Activated T-cell treated with anti-CD3 and anti-CD28 coated beads for 4 hours (primary cell): ENCODE measurements around the gene SLC48A1.

Source experiments
- DNase-seq: peaks from one replicate; pipeline ENCODE4 v3.0.0-alpha.2; 2020

The SLC48A1 gene

DNA sequence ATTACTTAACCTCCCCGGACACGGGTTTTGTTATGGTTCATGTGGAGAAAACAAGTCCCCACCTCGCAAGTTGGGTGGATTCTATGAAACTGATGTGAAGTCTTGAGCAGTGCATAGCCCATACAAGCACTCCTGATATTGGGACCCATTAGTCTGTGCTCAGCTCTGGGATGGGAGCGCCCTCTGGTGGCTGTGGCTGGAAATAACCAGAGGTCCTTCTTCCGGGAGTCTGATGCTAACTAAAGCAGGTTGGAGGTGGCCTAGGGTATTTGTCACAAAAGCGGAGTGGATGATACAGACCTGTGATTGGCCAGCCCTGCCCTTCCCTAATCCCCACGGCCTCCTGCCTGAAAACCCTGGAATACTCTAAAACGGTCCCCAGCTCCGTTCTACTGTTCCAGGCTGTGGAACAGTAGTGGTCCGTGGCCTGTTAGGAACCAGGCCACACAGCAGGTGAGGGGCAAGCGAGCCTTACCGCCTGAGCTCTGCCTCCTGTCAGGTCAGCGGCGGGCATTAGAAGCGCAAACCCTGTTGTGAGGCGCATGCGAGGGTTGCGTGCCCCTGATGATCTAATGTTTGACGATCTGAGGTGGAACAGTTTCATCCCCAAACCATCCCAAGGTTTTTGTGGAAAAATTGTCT is 6.4 kb downstream of the SLC48A1 start:
- DNase-seq = peak; percentile 93

DNA sequence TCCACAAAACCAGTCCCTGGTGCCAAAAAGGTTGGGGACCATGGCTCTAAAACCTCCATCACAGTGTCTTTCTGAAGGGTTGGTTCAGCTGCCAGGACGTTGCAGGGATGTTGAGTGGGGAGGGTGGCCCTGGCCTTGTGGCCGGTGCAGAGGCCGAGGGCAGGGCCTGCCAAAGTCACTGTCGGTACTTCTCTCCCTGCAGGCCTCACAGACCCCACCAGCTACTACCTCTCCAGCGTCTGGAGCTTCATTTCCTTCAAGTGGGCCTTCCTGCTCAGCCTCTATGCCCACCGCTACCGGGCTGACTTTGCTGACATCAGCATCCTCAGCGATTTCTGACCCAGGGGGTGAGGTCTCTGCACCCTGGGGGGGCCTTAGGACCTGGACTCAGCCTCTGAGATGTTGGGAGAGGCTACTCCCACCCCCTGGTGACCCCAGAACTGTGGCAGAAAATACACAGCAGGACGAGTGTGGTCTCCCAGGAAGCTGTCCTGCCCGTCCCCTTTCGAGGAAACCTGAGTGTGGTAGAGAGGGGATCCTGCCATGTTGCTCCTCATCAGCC is 7.0 kb downstream of the SLC48A1 start:
- DNase-seq = no peak

DNA sequence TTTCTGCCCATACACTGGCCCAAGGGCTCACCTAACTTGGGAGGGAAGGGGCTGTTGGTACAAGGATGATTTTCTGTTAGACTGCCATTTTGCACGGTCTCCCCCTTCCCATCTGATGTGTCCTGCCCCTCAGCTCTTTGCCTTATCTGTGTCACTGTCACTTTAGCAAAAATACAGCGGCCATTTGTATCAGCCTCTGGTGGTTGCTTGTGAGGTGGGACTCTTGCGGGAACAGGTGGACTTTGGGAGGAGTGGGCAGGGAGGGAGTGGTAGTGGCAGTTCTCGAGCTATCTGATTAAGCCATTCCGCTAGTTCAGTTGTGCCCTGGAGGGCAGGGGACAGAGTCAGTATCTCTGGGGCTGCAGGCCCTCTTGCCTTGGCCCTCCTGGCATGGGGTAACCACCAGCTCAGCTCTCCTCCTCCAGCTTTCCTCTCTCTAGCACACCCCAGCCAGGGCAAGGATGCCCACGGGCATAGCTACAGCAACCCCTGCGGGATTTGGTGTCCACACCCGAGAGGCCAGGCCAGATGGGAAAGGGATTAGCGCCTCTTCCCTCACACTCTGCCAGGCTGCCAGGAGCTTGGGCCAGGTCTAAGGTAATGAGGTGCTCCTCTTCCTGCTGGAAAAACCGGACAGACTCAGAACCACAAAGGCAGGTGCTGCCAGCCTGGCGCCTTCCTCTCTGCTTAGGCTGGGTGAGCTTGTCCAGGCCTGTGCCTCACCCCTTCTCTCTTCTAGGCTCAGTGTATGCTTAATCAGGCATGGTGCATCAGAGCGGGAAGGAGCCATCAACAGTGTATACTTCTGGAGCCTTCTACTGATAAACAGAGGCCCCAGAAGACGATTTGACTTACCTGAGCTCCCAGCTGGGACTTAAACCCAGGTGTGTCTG is 8.7 kb downstream of the SLC48A1 start:
- no peak for DNase-seq

DNA sequence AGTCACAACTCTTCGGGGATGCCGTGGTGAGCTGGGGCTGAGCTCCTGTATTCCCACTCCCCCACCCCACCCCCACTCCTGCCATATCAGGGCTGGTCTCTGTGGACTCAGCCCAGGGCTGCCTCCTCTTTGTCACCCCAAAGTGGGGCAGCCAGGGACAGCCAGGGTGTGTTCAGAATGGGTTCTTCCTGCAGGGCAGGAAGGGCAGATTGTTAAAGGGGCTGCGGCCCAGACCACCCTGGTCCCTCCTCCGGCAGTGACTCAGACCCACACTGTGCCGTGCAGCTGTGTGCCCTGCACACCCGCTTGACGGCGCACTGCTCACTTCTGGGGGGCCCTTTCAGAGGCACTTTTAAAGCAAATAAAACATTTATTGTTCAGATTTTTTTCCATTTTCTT is 9.3 kb downstream of the SLC48A1 start:
- DNase-seq = no peak

DNA sequence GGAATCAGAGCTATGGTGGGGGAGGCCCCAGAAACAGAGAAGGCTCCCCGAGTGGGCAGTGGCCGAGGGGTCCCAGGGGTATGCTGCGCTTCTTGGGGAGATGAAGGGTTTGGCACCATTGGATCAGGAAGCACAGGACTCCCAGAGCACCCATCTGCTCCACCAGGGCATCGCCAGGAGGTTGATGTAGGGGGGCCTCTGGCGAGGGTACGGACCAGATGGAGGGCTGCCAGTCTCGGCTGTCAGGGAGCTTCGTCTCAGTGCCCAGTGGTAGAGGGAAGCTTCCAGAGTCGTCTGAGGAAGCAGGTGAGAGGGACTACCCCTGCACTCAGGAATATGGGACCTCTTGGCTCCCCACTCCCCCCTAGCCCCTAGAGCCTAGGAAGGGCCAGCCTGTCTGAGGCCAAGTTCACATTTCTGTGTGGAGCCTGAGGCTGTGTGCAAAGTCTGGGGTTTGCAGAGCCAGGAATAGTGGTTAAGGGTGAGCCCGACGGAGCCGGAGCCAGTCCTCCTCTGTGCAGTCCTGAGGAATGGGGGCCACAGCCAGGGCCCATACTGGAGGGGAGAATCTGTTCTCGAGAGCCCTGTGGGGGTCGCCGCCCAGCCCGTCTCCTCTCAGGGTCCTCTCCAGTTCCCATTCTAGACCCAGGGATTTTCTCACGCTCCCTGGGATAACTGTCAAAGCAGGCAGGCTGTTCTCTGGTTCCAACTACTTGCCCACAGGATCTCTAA is 10.2 kb downstream of the SLC48A1 start:
- no peak for DNase-seq

DNA sequence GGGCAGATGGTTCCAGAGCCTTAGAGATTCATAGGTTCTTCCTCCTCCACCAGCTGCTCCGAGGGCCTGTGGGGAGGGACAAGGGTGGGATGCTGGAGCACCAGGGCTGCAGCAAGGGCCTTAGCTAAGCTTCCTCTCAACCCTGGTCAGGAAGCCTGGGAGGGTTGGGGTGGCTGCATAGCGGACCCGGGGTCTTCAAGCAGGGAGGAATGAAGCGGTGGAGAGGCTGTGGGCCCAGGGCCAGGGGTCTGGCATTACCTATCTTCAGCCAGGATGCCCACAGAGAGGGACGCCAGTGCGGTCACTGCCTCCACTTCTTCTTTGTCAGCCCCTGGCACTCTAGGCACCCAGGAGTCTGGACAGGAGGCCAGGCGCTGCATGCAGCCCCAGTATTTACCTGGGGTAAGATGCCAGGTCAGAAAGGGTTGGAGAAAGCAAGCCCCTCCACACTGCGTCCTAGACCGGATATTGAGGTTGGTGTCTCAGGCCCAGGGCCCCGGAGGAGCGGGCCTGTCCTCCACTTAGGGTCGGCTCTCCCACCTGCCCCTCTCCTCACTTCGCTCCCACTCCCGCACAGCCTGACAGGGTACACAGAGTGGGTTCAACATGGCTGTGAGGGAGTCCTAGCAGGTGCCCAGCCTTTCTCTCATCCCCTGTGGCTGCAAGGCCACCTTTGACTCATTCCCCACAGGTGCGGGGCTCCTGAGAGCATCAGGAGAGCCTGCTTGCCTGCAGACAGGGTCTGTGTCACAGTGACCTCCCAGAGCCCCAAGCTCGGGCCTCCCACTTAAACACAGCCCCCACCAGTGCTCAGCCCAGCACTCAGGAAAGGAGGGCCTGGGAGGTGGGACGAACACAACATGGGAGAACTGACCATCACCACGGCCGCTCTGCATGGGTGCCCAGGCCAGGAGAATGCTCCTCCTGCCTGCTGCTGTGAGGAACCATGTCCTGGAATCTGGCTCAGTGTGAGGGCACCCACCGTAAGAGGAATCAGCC is 11.1 kb downstream of the SLC48A1 start:
- DNase-seq = no peak

DNA sequence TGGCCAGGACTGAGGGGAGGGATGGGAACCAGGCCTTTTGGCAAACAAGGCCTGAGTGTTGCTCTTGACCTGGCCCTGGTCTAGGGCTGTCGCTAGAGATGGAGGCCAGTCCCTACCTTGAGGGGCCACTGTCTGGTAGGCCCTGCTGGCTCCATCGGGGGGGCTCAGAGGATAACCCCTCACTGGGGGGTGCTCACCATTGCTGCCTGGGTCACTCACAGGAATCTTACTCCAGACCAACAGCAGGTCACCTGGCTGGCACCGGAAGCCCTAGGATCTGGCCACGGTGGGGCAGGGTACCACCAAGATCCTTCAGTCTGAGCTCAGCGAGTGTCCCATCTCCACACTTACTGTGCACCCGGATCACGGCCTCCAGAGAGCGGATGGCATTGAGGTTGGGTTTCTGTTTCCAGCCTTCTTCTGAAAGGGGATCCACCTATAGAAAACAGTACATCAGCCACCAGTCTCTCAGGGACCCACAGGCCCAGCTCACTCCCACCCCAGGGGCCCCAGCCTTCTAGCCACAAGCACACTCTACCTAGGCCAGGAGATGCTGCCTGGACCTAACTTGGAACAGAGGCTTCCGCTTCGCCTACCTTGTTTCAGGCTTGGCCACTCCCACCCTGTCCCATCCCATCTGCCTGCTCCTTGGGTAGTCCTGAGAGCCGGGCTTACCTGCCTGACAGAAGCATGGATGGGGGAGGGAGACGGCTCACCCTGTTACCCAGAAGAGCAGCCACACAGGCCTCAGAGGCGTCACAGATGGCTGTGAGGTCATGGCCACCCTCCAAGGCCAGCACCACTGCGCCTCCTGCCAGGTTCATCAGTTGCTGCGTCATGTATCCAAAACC is 12.2 kb downstream of the SLC48A1 start:
- DNase-seq = no peak

DNA sequence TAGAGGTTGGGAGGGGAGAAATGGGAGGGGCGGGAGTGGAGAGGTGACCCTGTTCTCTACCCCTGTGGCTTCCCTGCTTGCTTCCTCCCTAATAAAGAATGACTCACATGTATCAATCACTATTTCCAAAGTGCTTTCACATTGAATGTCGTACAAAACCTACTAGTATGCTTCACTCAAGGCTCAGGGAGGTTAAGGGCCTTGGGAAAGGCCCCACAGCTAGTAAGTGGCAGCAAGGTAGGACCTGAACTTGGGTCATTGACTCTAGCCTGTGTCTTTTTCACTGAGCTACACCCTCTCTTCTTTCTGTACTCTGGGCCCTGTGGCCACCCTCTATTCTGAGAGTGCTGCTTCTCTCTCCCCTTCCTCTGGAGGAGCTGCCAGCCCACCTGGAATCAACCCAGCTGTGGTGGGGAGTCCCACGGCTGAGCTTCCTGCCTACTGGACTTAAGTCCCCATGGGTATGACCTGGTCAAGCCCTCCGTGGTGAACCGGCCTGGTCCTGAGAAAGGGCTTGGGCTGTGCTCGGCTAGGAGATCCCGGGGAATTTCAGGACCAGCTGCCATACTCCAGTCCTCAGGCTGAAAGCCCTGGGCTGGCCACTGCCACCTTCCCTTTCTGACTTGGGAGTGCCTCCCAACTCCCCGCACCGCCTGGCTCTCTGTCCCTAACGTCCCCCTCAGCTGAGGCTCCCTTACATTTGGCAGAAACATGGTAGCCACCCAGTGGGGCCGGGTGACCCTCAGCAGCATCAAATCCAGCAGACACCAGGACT is 13.0 kb downstream of the SLC48A1 start:
- DNase-seq = no peak

DNA sequence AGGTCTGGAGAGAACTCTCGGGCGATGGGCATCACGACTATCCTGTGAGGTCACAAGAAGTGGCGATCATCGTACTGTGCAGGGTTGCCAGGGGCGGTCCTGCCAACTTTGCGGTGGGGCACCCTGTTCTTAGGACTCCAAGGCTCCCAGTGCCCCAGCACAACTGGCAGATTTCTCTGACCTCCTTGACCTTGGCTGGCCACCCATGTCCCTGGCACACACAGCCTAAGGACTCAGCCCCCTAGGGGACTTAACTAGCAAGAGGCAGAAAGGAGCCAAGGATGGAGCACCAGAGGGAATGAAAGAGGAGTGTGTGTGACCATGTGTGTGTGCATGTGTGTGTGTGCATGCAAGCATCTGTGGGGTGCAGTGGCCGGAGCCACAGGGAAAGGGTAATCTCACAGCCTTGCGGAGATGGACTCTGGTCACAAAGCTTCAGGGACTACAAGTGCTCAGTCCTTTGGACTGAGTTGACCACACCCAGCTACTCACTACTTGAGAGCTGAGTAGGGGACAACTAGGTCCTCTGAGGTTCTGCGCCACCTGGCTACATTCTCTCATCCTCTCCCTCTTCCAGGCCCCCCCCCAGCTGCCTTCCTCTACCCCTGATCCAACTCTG is 13.7 kb downstream of the SLC48A1 start:
- no peak for DNase-seq

DNA sequence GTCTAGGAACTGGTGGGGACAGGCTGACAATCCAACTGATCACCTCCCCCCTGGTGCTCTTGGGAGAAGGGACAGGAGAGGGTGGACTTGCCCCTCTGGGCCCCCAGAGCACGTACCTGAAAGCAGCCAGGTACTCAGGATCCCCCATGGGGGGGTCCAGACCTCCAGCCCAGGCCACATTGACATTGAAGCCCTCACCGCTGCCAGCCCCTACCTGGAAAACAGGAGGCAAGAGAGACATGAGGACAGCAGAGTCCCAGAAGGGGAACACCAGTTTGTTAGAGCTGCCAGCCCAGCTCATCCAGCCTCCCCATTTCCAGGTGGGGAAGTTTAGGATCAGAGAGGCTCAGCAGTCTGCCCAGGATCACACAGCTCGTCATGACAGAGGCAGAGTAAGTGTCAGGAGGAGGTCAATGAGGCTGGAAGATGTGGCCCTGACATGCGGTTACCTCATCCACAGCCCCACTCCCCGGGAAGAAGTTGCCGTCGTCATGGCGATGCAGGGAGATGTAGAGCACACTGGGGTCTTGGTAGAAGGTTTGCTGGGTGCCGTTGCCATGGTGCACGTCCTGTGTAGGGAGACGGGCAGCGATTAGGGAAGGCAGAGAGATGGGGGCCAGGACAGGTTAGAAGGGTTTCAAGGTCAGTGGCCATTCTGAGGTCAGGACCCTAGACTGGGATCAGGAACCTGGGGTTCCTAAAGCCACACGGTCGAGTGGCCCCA is 14.7 kb downstream of the SLC48A1 start:
- no peak for DNase-seq

DNA sequence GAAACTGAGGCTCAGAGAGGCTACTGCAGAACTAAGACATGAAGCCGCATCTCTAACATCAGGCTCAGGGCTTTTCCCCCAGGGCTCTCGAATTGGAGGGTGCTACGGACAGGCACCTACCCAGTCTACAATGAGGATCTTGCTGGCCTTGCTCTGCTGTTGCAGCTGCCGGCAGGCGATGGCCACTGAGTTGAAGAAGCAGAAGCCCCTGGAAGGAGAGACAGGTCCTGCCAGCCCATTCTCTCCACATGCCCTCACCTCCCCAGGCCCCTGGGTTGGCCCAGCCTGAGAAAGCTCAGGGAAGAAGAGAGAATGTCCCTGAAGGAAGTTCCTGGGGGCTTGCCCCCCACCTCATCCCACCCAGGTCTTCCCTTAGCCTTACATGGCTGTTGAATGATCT is 16.1 kb downstream of the SLC48A1 start:
- DNase-seq = no peak

DNA sequence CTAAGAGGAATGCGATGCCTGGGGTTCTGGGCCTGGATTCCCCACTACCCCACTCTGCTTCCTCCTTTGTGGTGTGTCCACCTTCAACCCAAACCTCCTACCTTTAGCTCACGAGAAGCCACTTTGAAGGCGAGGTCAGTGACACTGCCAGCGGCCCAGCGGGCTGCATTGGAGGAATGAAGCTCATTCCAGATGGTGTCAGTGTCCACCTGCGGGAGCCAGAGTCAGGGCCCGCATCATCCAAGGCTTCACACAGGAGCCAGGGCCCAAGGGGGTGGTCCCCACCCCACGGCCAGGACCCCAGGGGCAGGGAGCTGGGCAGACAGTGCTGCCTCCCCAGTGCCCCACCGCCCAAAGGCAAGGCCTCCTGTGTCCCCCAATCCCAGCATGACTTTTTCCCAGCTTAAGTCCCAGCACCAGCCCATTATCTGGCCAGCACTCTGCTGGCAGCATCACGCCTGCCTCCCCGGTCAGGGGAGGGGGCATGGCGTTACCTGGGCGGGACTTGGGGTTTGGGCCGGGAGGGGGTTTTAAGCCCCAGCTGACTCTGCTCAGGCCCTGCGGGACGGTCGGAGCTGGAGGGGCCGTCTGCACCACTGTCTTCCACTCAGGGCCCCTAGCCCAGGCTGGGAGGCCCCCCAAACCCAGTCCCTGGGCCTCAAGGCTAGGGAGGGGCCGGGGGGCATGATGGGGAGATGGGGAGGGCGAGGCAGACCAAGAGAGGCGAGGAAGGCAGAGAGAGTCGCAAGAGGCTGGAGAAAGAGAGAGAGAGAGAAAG is 16.9 kb downstream of the SLC48A1 start:
- DNase-seq = no peak

DNA sequence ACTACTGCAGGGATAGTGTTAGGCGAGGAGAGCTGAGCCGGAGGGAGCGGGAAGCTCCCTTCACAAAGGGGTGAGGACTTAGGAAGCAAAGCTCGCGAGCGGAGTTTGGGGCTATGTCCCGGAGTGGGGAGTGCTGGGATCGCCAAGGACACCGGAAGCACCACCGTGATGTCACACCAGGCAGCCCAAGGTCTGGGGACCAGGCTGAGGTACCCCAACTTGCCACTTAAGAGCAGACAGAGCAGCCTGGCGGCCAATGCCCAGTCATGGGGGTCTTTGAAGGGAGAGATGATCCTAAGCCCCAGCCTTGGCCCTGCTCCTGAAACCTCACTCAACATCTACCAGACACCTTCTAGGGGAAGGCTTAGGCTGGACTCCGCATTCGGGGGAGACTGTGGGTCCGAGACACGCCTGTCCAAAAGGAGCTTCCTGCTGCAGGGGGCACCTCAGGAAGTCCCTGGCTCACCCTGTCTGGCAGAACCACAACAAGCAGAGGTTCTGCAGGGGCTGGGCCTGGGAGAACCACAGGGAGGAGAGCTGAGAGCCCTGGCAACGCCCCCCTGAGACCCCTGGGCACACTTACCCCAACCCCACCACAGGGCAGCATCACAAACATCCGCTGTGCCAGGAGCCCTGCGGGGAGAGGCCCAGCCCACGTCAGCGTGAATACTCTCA is 17.8 kb downstream of the SLC48A1 start:
- DNase-seq = no peak

DNA sequence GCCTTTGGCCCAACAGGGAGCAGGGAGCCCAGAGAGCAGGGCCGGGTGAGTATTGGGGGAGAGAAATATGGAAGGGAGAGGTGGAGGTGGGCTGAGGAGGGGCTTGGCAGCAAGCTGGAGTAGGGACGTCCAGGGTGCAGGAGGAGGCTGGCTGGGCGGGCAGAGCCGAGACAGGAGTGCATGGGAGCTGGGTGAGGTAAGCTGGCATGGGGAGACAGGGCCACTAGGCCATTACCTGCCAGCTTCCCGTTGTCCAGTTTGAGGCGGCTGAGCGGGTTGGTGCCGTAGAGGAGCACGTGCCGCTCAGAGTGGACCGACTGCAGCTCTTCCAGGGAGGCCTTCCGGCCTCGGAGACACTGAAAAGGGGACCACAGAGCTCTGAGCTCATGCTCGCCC is 18.3 kb downstream of the SLC48A1 start:
- DNase-seq = no peak

DNA sequence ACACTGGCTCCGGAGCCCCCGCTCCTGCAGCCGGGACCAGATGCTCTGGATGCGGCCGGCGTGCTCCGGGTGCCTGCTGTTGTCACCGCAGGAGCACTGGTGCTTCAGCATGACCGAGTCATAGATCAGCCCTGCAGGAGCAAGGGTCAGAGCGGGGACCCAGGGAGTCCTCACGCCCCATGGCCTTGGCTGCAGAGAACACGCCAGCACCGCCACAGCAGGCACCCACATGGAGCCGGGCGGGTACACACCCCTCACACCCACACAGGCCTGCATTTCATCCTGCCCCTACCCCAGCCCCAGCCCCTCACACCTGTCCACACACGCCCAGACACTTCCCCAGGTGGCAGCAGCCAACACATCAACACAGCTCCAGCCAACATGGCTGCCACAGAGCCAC is 18.8 kb downstream of the SLC48A1 start:
- DNase-seq = no peak

DNA sequence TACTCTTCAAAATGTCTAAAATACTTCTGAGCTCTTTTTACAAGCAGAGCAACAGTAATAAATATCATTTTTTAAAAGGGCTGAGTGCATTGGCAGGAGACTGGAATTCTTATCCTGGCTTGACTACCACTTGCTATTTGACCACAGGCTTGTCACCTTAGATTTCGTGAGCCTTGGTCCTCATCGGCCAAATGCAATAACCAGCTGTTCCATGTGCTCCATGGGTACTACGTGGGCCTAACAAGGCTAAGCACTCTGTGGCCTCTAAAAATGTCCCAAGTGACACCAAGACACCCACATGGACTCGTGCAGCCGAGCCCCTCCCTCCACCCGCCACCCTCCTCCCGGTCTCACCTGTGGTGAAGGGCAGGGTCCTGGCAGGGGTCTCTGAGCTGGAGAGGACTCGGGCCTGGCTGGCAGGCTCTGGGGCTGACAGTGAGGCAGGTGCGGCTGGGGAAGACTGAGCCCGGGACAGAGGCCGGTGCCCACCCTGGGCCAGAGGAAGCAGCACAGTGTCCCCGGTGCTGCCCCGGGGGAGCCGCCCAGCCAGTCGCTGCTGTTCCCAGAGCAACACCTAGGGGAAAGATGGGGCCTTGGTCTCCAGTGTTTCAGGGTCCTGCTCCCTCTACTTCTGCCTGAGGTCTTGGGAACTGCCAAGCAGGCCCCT is 20.1 kb downstream of the SLC48A1 start:
- DNase-seq = no peak

DNA sequence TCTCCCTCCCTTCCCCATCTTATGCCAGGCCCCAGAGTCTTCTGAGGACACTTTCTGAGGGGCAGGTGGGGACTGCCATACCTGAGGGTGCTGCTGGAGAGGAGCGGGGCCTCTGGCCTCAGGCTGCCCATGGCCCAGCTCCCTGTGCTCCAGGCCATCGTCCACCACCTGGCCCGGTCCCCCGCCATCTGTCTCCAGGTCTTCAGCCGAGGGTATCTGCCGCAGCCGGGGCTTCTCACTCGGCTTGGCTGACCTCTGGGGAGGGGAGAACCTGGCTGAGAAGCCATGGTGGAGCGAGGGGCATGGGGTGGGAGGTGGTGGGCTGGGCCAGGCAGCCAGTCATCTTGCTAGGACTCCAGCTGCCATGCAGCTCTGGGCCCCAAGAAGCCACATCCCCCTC is 21.6 kb downstream of the SLC48A1 start:
- DNase-seq = no peak
